SU-DHL-6 (cell line): Measurements from ENCODE around the gene RFC2.
"Not testable (repeated sequence)": the region's sequence is repeated elsewhere in the genome, so short reads cannot be mapped to it uniquely, and the experiment has no call there.

Experiments used
- EZH2phosphoT487 ChIP-seq: fragments of 200-600 bp; sonication (generic), shearing (Covaris generic); conservative IDR thresholded peaks from 2 replicates; pipeline ENCODE4 v1.6.1; 2018; ENCODE audit warnings: mild to moderate bottlenecking, antibody characterized with exemption, low read length, moderate library complexity, mixed read lengths
- TF ChIP-seq, protein P1 (sequence below): fragments of 200-600 bp; sonication (generic); IDR thresholded peaks from one replicate; pipeline ENCODE4 v1.5.1; 2017; ENCODE audit warnings: antibody characterized with exemption, mild to moderate bottlenecking, low read length, moderate library complexity; ENCODE audit not compliant: insufficient read depth, poor library complexity, severe bottlenecking

DNA sequence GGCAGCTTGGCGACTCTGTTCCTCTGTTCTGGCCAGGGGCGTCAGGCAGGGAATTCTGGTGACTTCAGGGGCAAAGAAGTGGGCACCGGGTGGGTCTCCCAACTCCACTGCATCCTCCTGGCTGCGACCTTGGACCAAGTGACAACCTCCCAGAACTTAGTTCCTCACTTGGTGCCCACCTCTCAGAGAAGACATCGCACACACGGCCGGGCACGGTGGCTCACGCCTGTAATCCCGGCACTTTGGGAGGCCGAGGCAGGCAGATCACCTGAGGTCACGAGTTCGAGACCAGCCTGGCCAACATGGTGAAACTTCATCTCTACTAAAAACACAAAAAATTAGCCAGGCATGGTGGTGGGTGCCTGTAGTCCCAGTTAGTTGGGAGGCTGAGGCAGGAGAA lies 29.3 kb downstream of the RFC2 start:
- TF ChIP-seq, protein P1, sequence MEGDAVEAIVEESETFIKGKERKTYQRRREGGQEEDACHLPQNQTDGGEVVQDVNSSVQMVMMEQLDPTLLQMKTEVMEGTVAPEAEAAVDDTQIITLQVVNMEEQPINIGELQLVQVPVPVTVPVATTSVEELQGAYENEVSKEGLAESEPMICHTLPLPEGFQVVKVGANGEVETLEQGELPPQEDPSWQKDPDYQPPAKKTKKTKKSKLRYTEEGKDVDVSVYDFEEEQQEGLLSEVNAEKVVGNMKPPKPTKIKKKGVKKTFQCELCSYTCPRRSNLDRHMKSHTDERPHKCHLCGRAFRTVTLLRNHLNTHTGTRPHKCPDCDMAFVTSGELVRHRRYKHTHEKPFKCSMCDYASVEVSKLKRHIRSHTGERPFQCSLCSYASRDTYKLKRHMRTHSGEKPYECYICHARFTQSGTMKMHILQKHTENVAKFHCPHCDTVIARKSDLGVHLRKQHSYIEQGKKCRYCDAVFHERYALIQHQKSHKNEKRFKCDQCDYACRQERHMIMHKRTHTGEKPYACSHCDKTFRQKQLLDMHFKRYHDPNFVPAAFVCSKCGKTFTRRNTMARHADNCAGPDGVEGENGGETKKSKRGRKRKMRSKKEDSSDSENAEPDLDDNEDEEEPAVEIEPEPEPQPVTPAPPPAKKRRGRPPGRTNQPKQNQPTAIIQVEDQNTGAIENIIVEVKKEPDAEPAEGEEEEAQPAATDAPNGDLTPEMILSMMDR, result not testable (repeated sequence)
- TF ChIP-seq EZH2phosphoT487, result not testable (repeated sequence)
